Measurements from ENCODE around the gene LRRC28.

LRRC28 gene

GRCh38 chr15:99439524-99439835 is 188.2 kb downstream of the LRRC28 start:
- Histone ChIP-seq H3K36me3 (no peaks in the 10 kb centered on the region), H3K4me1 (no peaks in the 10 kb centered on the region), H3K9me3 (no peaks in the 10 kb centered on the region), H3K27me3 (no peaks in the 10 kb centered on the region), H3K4me3 (ENCODE audit: low read depth, low read length) (no peak overlapping the region)
- TF ChIP-seq, protein P1, sequence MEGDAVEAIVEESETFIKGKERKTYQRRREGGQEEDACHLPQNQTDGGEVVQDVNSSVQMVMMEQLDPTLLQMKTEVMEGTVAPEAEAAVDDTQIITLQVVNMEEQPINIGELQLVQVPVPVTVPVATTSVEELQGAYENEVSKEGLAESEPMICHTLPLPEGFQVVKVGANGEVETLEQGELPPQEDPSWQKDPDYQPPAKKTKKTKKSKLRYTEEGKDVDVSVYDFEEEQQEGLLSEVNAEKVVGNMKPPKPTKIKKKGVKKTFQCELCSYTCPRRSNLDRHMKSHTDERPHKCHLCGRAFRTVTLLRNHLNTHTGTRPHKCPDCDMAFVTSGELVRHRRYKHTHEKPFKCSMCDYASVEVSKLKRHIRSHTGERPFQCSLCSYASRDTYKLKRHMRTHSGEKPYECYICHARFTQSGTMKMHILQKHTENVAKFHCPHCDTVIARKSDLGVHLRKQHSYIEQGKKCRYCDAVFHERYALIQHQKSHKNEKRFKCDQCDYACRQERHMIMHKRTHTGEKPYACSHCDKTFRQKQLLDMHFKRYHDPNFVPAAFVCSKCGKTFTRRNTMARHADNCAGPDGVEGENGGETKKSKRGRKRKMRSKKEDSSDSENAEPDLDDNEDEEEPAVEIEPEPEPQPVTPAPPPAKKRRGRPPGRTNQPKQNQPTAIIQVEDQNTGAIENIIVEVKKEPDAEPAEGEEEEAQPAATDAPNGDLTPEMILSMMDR (IDR thresholded peaks at IDR 0.05; ENCODE audit: low read depth, low read length): no peak
- DNase-seq: peak; percentile 1

GRCh38 chr15:99440029-99440428 is 188.7 kb downstream of the LRRC28 start:
- H3K9me3 ChIP-seq: no peaks in the 10 kb centered on the region
- no peaks in the 10 kb centered on the region for H3K27me3 ChIP-seq
- no peaks in the 10 kb centered on the region for H3K36me3 ChIP-seq
- H3K4me1 ChIP-seq: no peaks in the 10 kb centered on the region
- TF ChIP-seq, protein P1 (IDR thresholded peaks at IDR 0.05; ENCODE audit: low read depth, low read length): no peak
- H3K4me3 ChIP-seq (ENCODE audit: low read depth, low read length): no peak overlapping the region
- DNase-seq: peak; percentile 2
